Measurements from ENCODE around the gene USP47.

The USP47 gene

GRCh38 chr11:11998091-11998781 lies 156.5 kb downstream of the USP47 start:
- no peak for DNase-seq (ENCODE audit: low read depth in 3 of 3)

GRCh38 chr11:12001186-12001585 lies 159.4 kb downstream of the USP47 start:
- DNase-seq (ENCODE audit: low read depth in 3 of 3), result no peak

GRCh38 chr11:12003336-12003735 lies 161.6 kb downstream of the USP47 start:
- no peak for DNase-seq (ENCODE audit: low read depth in 3 of 3)

- DNase-seq (ENCODE audit: low read depth in 3 of 3), result no peak
Observed at GRCh38 chr11:12003815-12004214, 162.0 kb downstream of the USP47 start.

- DNase-seq (ENCODE audit: low read depth in 3 of 3), result no peak
Observed at GRCh38 chr11:12005061-12005460, 163.3 kb downstream of the USP47 start.

- no peak for DNase-seq (ENCODE audit: low read depth in 3 of 3)
Observed at GRCh38 chr11:12005476-12005875, 163.7 kb downstream of the USP47 start.

- DNase-seq (ENCODE audit: low read depth in 3 of 3), result no peak
Observed at GRCh38 chr11:12006552-12007229, 164.9 kb downstream of the USP47 start.

- no peak for DNase-seq (ENCODE audit: low read depth in 3 of 3)
Observed at GRCh38 chr11:12007230-12007593, 165.4 kb downstream of the USP47 start.

GRCh38 chr11:12007769-12008737 lies 166.3 kb downstream of the USP47 start, which contains the start of gene DKK3:
Gene DKK3, minus strand, starts transcription at chr11:12008626. Its CDS starts 44 bp downstream, at chr11:12008582.
- DNase-seq (ENCODE audit: low read depth in 3 of 3), result no peak
